Measurements from ENCODE around the gene NTM.

Gene NTM

DNA sequence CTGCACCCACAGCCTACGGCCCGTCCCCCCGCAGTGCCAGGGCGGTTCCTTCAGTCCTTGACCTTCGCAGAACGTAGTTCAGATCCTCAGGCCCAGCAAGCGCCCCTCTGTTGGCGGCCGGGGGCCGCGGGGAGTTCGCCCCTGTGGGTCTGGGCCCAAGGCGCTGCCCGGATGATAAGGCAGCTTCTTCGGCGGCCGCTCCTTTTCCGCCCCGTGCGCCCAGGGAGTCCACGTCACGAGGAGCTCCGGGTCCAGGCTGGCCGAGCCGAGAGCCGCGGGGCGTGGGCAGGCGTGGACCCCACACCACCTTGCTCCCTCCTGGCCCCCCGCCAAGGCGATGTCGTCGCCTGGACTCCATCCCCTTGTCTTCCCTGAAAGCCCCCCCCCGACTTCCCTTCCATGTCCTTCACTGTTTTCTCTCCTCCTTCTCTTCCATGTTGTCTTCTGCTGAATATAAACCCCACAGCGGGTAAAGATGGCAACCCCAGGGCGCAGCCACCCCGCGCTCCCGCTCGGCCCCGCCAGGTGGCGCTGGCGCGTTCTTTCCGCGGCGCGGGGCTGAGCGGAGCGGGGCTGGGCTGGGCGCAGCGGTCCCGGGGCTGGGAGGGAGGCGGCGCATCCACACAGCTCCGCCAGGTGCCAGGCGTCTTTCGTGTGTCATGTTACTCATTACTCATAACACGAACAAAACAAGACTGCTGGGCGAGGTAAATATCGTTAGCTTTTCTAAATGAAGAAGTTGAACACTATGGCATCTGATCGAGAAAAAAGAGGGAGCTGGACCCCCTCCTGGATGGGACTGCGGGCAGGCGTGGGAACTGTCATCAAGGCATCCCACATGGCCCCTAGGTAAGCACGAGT, 321.0 kb downstream of the NTM start:
- no peak for DNase-seq
- Mint-ChIP-seq H3K4me1 (peaks cover 0 to 7% of the 10 kb centered on the region in 2 donors), H3K36me3 (peaks cover 0 to 3% of the 10 kb centered on the region in 2 donors), H3K27ac (no peak overlapping the region), H3K4me3 (no peak overlapping the region), H3K9me3 (peaks cover 8% of the 10 kb centered on the region in 2 donors), H3K27me3 (peaks cover 32 to 57% of the 10 kb centered on the region in 2 donors)
- peak; percentile 17 to 67 for ATAC-seq (replicated peaks)

DNA sequence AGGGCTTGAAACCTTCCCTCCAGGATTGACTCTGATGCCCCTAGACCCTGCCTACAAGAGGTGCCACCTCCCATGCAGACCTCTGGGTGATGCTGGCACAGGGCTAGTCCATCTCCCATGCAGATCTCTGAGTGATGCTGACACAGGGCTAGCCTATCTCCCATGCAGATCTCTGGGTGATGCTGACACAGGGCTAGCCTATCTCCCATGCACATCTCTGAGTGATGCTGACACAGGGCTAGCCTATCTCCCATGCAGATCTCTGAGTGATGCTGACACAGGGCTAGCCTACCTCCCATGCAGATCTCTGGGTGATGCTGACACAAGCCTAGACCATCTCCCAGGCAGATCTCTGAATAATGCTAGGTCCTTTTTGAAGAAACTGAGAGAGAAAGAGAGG, 321.7 kb downstream of the NTM start:
- Mint-ChIP-seq H3K4me3 (no peak overlapping the region), H3K9me3 (peaks cover 8% of the 10 kb centered on the region in 2 donors), H3K27ac (no peak overlapping the region), H3K36me3 (peaks cover 0 to 3% of the 10 kb centered on the region in 2 donors), H3K27me3 (peaks cover 32 to 57% of the 10 kb centered on the region in 2 donors), H3K4me1 (peaks cover 0 to 7% of the 10 kb centered on the region in 2 donors)
- DNase-seq (no peak), ATAC-seq (replicated peaks) (no peak)

DNA sequence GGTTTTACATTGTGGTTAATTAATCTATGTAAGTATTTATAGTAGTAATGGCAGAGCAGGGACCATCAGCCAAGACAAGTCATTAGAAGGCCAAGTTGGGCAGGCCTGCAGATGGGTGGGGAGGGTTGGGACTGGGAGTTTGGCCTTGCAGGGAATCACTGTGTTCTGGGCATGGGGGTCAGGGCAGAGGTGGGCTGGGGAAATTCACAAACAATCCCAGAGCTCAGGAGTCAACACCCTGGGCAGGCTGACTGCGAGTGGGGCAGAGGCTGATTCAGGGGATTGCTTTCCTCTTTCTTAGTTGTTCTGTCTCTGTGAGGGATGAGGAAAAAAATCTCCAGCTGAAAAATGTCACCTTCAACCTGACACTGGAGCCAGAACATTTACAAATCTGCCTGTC, 322.5 kb downstream of the NTM start:
- DNase-seq (no peak), ATAC-seq (replicated peaks) (no peak)
- Mint-ChIP-seq H3K27ac (no peak overlapping the region), H3K36me3 (peaks cover 0 to 3% of the 10 kb centered on the region in 2 donors), H3K4me3 (no peak overlapping the region), H3K27me3 (peaks cover 32 to 51% of the 10 kb centered on the region in 2 donors), H3K4me1 (peaks cover 0 to 7% of the 10 kb centered on the region in 2 donors), H3K9me3 (peaks cover 8% of the 10 kb centered on the region in 2 donors)

DNA sequence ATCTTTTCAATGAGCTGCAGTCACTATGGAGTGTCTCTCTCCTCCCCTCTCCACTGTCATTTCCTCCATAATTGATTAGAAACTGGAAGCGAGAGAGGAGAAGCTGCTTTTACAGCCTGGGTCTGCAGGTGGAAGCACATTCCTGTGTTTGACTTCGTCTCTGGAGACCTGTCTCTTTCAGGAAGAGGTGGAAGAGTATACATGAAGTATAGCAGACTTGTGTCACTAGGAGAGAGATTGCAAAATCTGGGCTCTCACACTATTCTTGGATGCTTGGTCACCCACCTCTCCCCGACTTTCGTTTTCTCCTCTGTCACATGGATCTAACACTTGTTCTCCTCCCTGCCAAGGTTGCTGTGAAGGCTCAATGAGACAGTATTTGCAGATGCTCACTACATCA, 323.3 kb downstream of the NTM start:
- H3K4me1 Mint-ChIP-seq = peaks cover 0 to 7% of the 10 kb centered on the region in 2 donors
- no peak overlapping the region for H3K27ac Mint-ChIP-seq
- peaks cover 0 to 3% of the 10 kb centered on the region in 2 donors for H3K36me3 Mint-ChIP-seq
- no peak for DNase-seq
- ATAC-seq (replicated peaks) = no peak
- H3K4me3 Mint-ChIP-seq = no peak overlapping the region
- H3K27me3 Mint-ChIP-seq = peaks cover 32 to 46% of the 10 kb centered on the region in 2 donors
- H3K9me3 Mint-ChIP-seq = peaks cover 8% of the 10 kb centered on the region in 2 donors

DNA sequence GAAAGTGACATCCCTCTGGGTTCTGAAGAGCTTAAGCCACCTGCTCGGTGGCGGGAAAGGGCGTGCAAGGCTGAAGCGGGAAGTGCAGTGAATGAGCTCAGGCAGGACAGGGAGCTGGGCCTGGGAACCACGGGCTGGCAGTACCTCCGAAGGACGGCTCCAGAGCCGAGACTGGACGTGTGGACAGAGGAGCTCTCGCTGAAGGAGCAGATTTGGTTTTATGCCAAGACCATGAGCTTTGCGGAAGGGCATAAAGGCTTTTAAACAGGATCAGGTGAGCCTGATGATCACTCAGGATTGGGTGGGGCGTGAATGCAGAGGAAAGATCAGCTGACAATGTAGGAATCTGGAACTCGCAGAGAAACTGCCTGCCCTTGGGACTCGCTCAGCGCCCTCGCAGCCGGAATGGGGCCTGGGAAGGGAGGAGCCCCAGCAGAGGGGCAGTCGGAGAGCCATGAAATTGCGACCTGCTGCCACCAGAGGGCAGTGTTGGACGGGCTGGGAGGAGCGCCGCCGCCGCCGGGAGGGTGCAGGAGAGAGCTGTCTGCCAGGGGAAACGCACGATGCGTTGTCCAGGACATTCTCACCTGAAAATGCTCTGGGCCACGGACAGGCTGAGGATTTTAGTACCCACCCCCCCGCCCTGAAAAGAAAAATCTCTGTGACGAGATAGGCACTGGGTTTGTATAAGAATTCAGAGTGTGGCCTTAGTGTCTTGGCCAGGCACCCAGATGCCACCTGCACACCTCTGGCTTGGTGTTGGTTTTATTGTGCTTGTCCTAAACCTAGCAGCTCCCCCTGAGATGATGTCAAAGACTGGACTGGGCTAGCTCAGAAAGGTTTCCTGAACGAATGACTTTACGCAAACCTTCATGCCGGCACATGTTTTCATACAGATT, 324.4 kb downstream of the NTM start:
- peak; percentile 43 for DNase-seq

DNA sequence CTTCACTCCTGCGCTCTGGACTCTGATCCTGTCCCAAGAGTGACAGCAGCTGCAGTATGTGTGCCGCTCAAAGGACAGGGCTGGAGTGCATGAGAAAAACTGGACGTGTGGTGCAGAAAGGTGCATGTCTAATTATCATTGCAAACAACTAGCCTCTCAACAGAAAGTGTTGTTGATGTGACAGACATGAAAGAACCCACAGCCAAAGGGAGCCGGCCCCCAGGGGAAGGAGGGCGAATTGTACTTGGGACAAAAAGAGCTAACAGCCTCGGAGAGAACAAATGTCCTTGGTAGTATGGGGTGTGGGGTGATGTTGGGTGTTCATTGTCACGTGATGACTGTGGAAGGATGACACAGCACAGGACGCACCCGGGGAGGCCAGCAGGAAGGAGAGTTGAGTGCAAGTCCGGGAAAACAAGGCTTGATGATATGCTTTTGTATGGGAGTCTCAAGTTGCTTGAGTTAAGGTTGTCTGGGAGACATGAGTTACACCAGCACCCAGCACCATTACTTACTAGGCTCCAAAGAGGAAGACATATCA, 325.5 kb downstream of the NTM start:
- no peak overlapping the region for H3K27ac Mint-ChIP-seq
- H3K4me1 Mint-ChIP-seq = peaks cover 0 to 7% of the 10 kb centered on the region in 2 donors
- H3K9me3 Mint-ChIP-seq = peaks cover 0 to 7% of the 10 kb centered on the region in 2 donors
- no peak for ATAC-seq (replicated peaks)
- no peak for DNase-seq
- peaks cover 20 to 33% of the 10 kb centered on the region in 2 donors for H3K27me3 Mint-ChIP-seq
- H3K36me3 Mint-ChIP-seq = no peaks in the 10 kb centered on the region
- no peak overlapping the region for H3K4me3 Mint-ChIP-seq

More for the DNA sequence above, 324.4 kb downstream of the NTM start:
- no peak overlapping the region for H3K4me3 Mint-ChIP-seq
- peaks cover 0 to 7% of the 10 kb centered on the region in 2 donors for H3K4me1 Mint-ChIP-seq
- H3K9me3 Mint-ChIP-seq = peaks cover 7 to 8% of the 10 kb centered on the region in 2 donors
- peaks cover 30 to 42% of the 10 kb centered on the region in 2 donors for H3K27me3 Mint-ChIP-seq
- ATAC-seq (replicated peaks) = peak; percentile 84 to 87
- no peak overlapping the region for H3K27ac Mint-ChIP-seq
- H3K36me3 Mint-ChIP-seq = peaks cover 0 to 3% of the 10 kb centered on the region in 2 donors

DNA sequence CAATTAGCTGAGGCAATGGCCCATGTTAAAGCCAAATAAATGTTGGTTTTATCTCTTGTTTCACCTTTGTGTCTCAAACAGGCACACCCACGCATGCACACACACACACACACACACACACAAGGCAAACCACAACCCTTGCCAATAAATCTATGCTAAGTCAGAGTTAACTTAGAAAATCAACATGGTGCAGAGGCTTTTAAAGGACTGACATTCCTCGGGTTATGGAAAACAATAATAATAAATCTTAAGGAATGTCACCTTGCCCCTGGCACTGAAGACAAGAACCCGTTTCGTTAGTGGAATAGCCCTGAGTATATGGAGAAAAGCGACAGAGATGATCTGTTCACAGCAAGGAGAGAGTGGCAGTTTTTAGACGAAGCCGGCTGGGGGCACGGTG, 326.3 kb downstream of the NTM start:
- peaks cover 20 to 33% of the 10 kb centered on the region in 2 donors for H3K27me3 Mint-ChIP-seq

DNA sequence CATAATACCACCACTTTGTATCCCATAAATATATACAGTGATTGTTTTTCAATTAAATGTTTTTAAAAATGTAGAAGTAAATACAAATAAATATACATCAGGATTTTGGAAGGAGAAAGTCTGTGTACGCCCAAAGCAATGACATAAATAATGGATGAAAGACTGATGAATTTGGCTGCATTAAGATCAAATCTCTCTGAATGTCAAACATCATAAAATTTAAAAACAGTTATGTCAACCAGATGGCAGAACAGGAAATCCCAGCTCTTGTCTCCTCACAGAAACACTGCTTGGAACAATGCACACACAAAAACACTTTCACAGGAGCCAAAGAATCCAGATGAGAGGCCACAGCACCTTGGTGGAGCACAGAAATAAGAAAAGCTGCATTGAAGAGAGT, 332.9 kb downstream of the NTM start:
- peaks cover 12 to 14% of the 10 kb centered on the region in 2 donors for H3K9me3 Mint-ChIP-seq
- no peaks in the 10 kb centered on the region for H3K27me3 Mint-ChIP-seq
- no peak for ATAC-seq (replicated peaks)
- DNase-seq = no peak
- no peak overlapping the region for H3K27ac Mint-ChIP-seq
- no peak overlapping the region for H3K4me3 Mint-ChIP-seq
- H3K4me1 Mint-ChIP-seq = no peaks in the 10 kb centered on the region
- H3K36me3 Mint-ChIP-seq = no peaks in the 10 kb centered on the region

More for the DNA sequence above, 326.3 kb downstream of the NTM start:
- peaks cover 0 to 7% of the 10 kb centered on the region in 2 donors for H3K9me3 Mint-ChIP-seq
- H3K36me3 Mint-ChIP-seq = no peaks in the 10 kb centered on the region
- no peak overlapping the region for H3K27ac Mint-ChIP-seq
- H3K4me3 Mint-ChIP-seq = no peak overlapping the region
- DNase-seq (no peak), ATAC-seq (replicated peaks) (no peak)
- peaks cover 0 to 7% of the 10 kb centered on the region in 2 donors for H3K4me1 Mint-ChIP-seq

DNA sequence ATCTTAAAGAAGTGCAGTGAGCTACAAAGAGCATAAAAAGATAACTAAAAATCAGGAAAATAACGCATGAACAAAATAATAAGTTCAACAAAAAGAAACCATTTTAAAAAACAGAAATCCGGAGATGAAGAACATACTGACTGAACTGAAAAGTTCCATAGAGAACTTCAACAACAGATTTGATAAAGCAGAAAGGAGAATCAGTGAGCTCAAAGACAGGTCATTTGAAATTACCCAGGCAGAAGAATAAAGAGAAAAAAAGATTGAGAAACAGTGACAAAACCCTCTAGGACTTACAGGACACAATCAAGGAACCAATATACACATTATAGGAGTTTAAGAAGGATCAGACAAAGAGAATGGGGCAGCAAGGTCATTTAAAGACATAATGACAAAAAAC, 334.3 kb downstream of the NTM start:
- Mint-ChIP-seq H3K9me3 (peaks cover 14 to 17% of the 10 kb centered on the region in 2 donors), H3K4me3 (no peak overlapping the region), H3K4me1 (no peaks in the 10 kb centered on the region), H3K27ac (no peak overlapping the region), H3K27me3 (no peaks in the 10 kb centered on the region), H3K36me3 (no peaks in the 10 kb centered on the region)
- ATAC-seq (replicated peaks) (no peak), DNase-seq (no peak)

DNA sequence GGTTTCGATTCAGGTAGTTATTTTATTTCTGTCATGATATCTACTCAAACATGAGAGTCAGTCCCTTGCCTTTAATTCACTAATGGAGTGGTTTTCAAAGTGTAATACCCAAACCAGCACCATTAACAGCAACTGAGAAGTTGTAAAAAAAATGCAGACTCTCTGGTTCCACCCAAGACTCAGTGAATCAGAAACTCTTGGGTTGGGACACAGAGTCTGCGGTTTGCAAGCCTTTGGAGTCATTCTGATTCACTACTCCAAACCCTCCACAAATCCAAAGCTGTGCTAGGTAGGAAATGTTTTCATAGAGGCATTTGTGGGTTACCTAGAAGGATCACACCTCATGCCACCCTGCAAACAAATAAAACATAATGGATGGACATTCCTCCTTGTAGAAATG, 340.1 kb downstream of the NTM start:
- Mint-ChIP-seq H3K4me1 (no peaks in the 10 kb centered on the region), H3K36me3 (no peaks in the 10 kb centered on the region), H3K27ac (no peak overlapping the region), H3K4me3 (no peak overlapping the region), H3K27me3 (no peaks in the 10 kb centered on the region), H3K9me3 (peaks cover 14 to 19% of the 10 kb centered on the region in 2 donors)
- ATAC-seq (replicated peaks) (no peak), DNase-seq (no peak)

DNA sequence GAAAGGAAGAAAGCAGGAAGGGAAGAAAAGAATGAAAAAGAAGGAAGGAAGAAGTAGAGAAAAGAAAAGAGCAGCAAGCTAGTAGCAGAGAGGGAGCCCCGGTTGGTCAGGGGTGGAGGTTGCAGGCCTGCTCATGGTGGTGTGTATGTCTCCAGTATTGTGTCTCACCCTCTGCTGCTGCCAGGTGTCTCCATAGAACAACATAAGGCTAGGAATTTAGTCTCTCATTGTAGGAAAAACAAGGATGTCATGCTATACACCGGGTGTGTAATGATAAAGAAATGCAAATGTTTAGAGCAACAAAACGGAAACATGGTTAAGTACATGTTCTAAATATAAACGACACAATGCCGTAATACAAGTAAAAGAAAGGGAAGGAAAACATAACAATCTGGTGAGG, 342.5 kb downstream of the NTM start:
- no peak overlapping the region for H3K4me3 Mint-ChIP-seq
- no peaks in the 10 kb centered on the region for H3K36me3 Mint-ChIP-seq
- peaks cover 10 to 19% of the 10 kb centered on the region in 2 donors for H3K9me3 Mint-ChIP-seq
- no peaks in the 10 kb centered on the region for H3K4me1 Mint-ChIP-seq
- DNase-seq (no peak), ATAC-seq (replicated peaks) (no peak)
- no peaks in the 10 kb centered on the region for H3K27me3 Mint-ChIP-seq
- H3K27ac Mint-ChIP-seq = no peak overlapping the region

DNA sequence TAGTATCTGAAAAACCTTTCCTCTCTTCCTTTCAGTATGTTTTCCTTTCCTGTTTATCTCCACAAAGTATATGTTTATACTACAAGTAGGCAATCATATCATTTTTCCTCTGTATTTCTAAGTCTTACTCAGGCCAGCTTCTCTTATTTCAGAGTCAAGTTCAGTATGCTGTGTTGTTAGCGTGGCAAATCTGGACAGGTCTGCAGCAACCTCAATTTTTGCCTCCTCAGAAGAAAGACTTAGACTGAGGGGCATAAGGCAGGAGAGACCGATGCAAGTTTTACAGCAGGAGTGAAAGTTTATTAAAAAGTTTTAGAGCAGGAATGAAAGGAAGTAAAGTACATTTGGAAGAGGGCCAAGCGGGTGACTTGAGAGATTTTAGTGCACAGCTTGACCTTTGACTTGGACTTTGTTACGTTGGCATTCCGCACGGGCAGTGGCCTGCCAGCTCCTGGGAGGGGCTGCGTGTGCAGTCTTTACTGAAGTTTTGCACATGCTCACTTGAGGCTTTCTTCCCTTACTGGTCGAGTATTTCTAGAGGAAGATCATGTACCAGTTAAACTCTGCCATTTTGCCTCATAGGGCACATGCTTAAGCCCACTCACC, 343.2 kb downstream of the NTM start:
- Mint-ChIP-seq H3K4me1 (no peaks in the 10 kb centered on the region), H3K4me3 (no peak overlapping the region), H3K27me3 (no peaks in the 10 kb centered on the region), H3K36me3 (no peaks in the 10 kb centered on the region), H3K9me3 (peaks cover 10 to 19% of the 10 kb centered on the region in 2 donors), H3K27ac (no peak overlapping the region)
- no peak for ATAC-seq (replicated peaks)
- DNase-seq = no peak

DNA sequence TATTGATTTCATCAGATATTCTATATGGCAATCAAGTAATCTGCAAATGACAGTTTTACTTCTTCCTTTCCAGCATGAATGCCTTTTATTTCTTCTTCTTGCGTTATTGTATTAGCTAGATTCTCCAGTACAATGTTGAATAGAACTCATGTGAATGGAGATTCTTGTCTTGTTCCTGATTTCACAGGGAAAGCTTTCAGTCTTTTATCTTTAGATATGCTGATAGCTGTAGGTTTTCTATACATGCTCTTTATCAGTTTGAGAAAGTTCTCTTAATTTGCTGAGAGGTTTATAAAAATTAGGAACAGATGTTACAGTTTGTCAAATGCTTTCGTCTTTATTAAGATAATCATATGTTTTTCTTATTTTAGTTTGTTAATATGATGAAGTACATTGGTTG, 347.2 kb downstream of the NTM start:
- DNase-seq = no peak
- no peak for ATAC-seq (replicated peaks)
- H3K27me3 Mint-ChIP-seq = no peaks in the 10 kb centered on the region
- H3K9me3 Mint-ChIP-seq = peaks cover 6 to 15% of the 10 kb centered on the region in 2 donors
- H3K4me3 Mint-ChIP-seq = no peak overlapping the region
- no peak overlapping the region for H3K27ac Mint-ChIP-seq
- H3K36me3 Mint-ChIP-seq = no peaks in the 10 kb centered on the region
- H3K4me1 Mint-ChIP-seq = no peaks in the 10 kb centered on the region

DNA sequence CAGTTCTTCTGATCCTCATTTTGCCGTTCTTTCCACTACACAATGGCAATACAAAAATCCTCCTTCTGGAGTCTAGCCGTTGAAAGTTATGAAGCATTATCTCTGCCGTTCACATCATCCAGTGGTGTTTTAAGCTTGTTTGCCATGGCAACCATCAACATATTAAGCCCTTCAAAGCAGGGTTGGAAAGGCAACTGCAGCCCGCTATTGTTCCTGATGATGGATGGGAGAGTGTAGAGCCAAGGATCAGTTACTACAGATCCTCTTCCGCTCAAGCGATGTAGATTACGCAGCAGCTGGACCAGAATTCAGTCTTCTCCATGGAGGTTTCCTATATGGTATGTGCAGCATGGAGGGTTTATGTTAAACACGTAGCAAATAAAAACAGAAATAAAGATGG, 352.7 kb downstream of the NTM start:
- DNase-seq = no peak
- no peaks in the 10 kb centered on the region for H3K27me3 Mint-ChIP-seq
- ATAC-seq (replicated peaks) = no peak

More for the DNA sequence above, 352.7 kb downstream of the NTM start:
- no peaks in the 10 kb centered on the region for H3K4me1 Mint-ChIP-seq
- H3K4me3 Mint-ChIP-seq = no peak overlapping the region
- no peaks in the 10 kb centered on the region for H3K36me3 Mint-ChIP-seq
- H3K27ac Mint-ChIP-seq = no peak overlapping the region
- peaks cover 0 to 5% of the 10 kb centered on the region in 2 donors for H3K9me3 Mint-ChIP-seq
